WTC11 (cell line): Measurements from ENCODE around the gene SH3TC1. TPM values are rescaled to one million over a fixed set of nuclear protein-coding genes. Genes with fewer than 3 reads are reported as not detected.

ENCODE experiments used
- ATAC-seq: fragments of 200-7000 bp; cut with Tn5 transposase; 2 replicates; pipeline ENCODE4 v1.10.0; 2021; ENCODE audit warnings: mild to moderate bottlenecking, moderate library complexity
- CTCF ChIA-PET: fragments of 300-600 bp; sonication (Branson Sonifier 250); formaldehyde crosslinking; loops from one replicate; lab custom pipeline; 2021; ENCODE audit warnings: antibody characterized with exemption; lab: Charles Lee
- POLR2A ChIA-PET: fragments of 350-600 bp; sonication (Branson Sonifier 250); formaldehyde crosslinking; loops from one replicate; lab custom pipeline; 2021; ENCODE audit warnings: antibody characterized with exemption; lab: Charles Lee
- DNase-seq: peaks from one replicate; pipeline ENCODE4 v3.0.0; 2021; ENCODE audit warnings: low spot score
- H3K27ac Mint-ChIP-seq: 2 replicates; pipeline ENCODE4 v1.8.0; 2021; ENCODE audit warnings: mixed read lengths
- H3K27me3 Mint-ChIP-seq: 2 replicates; pipeline ENCODE4 v1.8.0; 2021; ENCODE audit warnings: low read depth, mild to moderate bottlenecking, moderate library complexity, mixed read lengths
- H3K36me3 Mint-ChIP-seq: 2 replicates; pipeline ENCODE4 v1.8.0; 2021; ENCODE audit warnings: mixed read lengths
- H3K4me1 Mint-ChIP-seq: 2 replicates; pipeline ENCODE4 v1.8.0; 2022; ENCODE audit warnings: mixed read lengths
- H3K4me3 Mint-ChIP-seq: 2 replicates; pipeline ENCODE4 v1.8.0; 2021; ENCODE audit warnings: mild to moderate bottlenecking, moderate library complexity, mixed read lengths
- H3K9me3 Mint-ChIP-seq: 2 replicates; pipeline ENCODE4 v1.8.0; 2021; ENCODE audit warnings: mixed read lengths
- EMX1 ChIP-seq: fragments of 250-450 bp; sonication (Bioruptor Pico); IDR thresholded peaks from 2 replicates; pipeline ENCODE4 v1.8.0; 2021; ENCODE audit warnings: mild to moderate bottlenecking
- GABPB1 ChIP-seq: sonication (generic); formaldehyde crosslinking; IDR thresholded peaks from 2 replicates; pipeline ENCODE4 v1.8.1; 2023; ENCODE audit warnings: mild to moderate bottlenecking, missing genetic modification reagents
- IRF2 ChIP-seq: sonication (generic); formaldehyde crosslinking; IDR thresholded peaks from 2 replicates; pipeline ENCODE4 v1.8.0; 2022; ENCODE audit warnings: low read depth, missing genetic modification reagents, borderline replicate concordance
- MYBL2 ChIP-seq: sonication (generic); formaldehyde crosslinking; IDR thresholded peaks from 2 replicates; pipeline ENCODE4 v1.8.1; 2023; ENCODE audit warnings: mild to moderate bottlenecking, moderate library complexity, missing genetic modification reagents
- SMAD3 ChIP-seq: sonication (generic); formaldehyde crosslinking; IDR thresholded peaks from 2 replicates; pipeline ENCODE4 v1.8.0; 2022; ENCODE audit warnings: missing genetic modification reagents, mild to moderate bottlenecking, borderline replicate concordance
- ZNF317 ChIP-seq: sonication (generic); formaldehyde crosslinking; IDR thresholded peaks from 2 replicates; pipeline ENCODE4 v1.8.1; 2023; ENCODE audit warnings: low read depth, mild to moderate bottlenecking, moderate library complexity, missing genetic modification reagents, borderline replicate concordance
- total RNA-seq: library from RNA; stranded (reverse); gene quantifications from 3 replicates; pipeline ENCODE4 v1.2.3, GENCODE V29; 2021
- TF ChIP-seq, protein P1 (sequence below): sonication (generic); formaldehyde crosslinking; IDR thresholded peaks from 2 replicates; pipeline ENCODE4 v1.8.1; 2023; ENCODE audit warnings: mild to moderate bottlenecking, missing genetic modification reagents
- TF ChIP-seq, protein P2 (sequence below): sonication (generic); formaldehyde crosslinking; IDR thresholded peaks from 2 replicates; pipeline ENCODE4 v1.8.1; 2023; ENCODE audit warnings: mild to moderate bottlenecking, missing genetic modification reagents, borderline replicate concordance
- TF ChIP-seq, protein P3 (sequence below): sonication (generic); formaldehyde crosslinking; IDR thresholded peaks from 2 replicates; pipeline ENCODE4 v1.8.1; 2023; ENCODE audit warnings: mild to moderate bottlenecking, missing genetic modification reagents, moderate library complexity
- TF ChIP-seq, protein P4 (sequence below): fragments of 250-450 bp; sonication (Bioruptor Pico); IDR thresholded peaks from 2 replicates; pipeline ENCODE4 v1.9.0; 2021; ENCODE audit warnings: mild to moderate bottlenecking
- TF ChIP-seq, protein P5 (sequence below): fragments of 250-450 bp; sonication (Bioruptor Pico); IDR thresholded peaks from 2 replicates; pipeline ENCODE4 v1.9.0; 2021; ENCODE audit warnings: mild to moderate bottlenecking, borderline replicate concordance

SH3TC1 gene
- total RNA-seq, 1 experiment from 2014 or later = 0.42 TPM

DNA sequence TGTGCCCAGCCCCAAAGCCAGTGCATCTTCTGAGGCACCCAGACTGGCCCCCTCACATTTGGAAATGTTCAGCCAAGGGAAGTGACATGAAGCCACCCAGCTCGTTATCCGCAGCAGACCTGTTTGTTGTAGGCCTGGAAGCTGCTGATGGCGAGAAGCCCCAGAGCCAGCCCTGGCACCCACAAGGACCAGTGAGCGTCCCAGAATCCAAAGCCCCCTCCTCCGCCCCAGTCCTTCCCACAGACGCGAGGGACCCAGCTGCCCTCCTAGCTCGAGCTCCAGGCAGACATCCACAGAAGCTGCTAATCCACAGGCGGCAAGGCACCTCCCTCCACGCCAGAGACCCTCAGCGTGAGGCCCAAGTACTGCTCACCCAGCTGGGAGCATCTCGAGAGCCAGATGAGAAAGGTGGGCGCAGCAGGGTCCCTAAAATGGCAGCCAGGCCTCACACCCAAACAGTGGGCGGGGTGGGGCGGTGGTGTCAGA is 47.9 kb upstream of the SH3TC1 start:
- Mint-ChIP-seq H3K27me3 (peaks cover under 1% of the 10 kb centered on the region), H3K4me3 (no peak overlapping the region), H3K9me3 (no peaks in the 10 kb centered on the region), H3K36me3 (no peaks in the 10 kb centered on the region), H3K27ac (no peak overlapping the region), H3K4me1 (peaks cover 11% of the 10 kb centered on the region)
- DNase-seq = no peak
- TF ChIP-seq, protein P1, sequence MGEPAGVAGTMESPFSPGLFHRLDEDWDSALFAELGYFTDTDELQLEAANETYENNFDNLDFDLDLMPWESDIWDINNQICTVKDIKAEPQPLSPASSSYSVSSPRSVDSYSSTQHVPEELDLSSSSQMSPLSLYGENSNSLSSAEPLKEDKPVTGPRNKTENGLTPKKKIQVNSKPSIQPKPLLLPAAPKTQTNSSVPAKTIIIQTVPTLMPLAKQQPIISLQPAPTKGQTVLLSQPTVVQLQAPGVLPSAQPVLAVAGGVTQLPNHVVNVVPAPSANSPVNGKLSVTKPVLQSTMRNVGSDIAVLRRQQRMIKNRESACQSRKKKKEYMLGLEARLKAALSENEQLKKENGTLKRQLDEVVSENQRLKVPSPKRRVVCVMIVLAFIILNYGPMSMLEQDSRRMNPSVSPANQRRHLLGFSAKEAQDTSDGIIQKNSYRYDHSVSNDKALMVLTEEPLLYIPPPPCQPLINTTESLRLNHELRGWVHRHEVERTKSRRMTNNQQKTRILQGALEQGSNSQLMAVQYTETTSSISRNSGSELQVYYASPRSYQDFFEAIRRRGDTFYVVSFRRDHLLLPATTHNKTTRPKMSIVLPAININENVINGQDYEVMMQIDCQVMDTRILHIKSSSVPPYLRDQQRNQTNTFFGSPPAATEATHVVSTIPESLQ = no peak
- no peak for TF ChIP-seq SMAD3 (CRISPR knock-in tag)
- TF ChIP-seq, protein P2, sequence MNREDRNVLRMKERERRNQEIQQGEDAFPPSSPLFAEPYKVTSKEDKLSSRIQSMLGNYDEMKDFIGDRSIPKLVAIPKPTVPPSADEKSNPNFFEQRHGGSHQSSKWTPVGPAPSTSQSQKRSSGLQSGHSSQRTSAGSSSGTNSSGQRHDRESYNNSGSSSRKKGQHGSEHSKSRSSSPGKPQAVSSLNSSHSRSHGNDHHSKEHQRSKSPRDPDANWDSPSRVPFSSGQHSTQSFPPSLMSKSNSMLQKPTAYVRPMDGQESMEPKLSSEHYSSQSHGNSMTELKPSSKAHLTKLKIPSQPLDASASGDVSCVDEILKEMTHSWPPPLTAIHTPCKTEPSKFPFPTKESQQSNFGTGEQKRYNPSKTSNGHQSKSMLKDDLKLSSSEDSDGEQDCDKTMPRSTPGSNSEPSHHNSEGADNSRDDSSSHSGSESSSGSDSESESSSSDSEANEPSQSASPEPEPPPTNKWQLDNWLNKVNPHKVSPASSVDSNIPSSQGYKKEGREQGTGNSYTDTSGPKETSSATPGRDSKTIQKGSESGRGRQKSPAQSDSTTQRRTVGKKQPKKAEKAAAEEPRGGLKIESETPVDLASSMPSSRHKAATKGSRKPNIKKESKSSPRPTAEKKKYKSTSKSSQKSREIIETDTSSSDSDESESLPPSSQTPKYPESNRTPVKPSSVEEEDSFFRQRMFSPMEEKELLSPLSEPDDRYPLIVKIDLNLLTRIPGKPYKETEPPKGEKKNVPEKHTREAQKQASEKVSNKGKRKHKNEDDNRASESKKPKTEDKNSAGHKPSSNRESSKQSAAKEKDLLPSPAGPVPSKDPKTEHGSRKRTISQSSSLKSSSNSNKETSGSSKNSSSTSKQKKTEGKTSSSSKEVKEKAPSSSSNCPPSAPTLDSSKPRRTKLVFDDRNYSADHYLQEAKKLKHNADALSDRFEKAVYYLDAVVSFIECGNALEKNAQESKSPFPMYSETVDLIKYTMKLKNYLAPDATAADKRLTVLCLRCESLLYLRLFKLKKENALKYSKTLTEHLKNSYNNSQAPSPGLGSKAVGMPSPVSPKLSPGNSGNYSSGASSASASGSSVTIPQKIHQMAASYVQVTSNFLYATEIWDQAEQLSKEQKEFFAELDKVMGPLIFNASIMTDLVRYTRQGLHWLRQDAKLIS (CRISPR knock-in tag) = no peak
- TF ChIP-seq GABPB1 = no peak
- TF ChIP-seq, protein P3, sequence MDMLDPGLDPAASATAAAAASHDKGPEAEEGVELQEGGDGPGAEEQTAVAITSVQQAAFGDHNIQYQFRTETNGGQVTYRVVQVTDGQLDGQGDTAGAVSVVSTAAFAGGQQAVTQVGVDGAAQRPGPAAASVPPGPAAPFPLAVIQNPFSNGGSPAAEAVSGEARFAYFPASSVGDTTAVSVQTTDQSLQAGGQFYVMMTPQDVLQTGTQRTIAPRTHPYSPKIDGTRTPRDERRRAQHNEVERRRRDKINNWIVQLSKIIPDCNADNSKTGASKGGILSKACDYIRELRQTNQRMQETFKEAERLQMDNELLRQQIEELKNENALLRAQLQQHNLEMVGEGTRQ (CRISPR knock-in tag) = no peak
- TF ChIP-seq, protein P4, sequence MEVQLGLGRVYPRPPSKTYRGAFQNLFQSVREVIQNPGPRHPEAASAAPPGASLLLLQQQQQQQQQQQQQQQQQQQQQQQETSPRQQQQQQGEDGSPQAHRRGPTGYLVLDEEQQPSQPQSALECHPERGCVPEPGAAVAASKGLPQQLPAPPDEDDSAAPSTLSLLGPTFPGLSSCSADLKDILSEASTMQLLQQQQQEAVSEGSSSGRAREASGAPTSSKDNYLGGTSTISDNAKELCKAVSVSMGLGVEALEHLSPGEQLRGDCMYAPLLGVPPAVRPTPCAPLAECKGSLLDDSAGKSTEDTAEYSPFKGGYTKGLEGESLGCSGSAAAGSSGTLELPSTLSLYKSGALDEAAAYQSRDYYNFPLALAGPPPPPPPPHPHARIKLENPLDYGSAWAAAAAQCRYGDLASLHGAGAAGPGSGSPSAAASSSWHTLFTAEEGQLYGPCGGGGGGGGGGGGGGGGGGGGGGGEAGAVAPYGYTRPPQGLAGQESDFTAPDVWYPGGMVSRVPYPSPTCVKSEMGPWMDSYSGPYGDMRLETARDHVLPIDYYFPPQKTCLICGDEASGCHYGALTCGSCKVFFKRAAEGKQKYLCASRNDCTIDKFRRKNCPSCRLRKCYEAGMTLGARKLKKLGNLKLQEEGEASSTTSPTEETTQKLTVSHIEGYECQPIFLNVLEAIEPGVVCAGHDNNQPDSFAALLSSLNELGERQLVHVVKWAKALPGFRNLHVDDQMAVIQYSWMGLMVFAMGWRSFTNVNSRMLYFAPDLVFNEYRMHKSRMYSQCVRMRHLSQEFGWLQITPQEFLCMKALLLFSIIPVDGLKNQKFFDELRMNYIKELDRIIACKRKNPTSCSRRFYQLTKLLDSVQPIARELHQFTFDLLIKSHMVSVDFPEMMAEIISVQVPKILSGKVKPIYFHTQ = no peak
- TF ChIP-seq IRF2 (CRISPR knock-in tag) = no peak
- TF ChIP-seq ZNF317 (CRISPR knock-in tag) = no peak
- TF ChIP-seq EMX1 = no peak
- TF ChIP-seq, protein P5, sequence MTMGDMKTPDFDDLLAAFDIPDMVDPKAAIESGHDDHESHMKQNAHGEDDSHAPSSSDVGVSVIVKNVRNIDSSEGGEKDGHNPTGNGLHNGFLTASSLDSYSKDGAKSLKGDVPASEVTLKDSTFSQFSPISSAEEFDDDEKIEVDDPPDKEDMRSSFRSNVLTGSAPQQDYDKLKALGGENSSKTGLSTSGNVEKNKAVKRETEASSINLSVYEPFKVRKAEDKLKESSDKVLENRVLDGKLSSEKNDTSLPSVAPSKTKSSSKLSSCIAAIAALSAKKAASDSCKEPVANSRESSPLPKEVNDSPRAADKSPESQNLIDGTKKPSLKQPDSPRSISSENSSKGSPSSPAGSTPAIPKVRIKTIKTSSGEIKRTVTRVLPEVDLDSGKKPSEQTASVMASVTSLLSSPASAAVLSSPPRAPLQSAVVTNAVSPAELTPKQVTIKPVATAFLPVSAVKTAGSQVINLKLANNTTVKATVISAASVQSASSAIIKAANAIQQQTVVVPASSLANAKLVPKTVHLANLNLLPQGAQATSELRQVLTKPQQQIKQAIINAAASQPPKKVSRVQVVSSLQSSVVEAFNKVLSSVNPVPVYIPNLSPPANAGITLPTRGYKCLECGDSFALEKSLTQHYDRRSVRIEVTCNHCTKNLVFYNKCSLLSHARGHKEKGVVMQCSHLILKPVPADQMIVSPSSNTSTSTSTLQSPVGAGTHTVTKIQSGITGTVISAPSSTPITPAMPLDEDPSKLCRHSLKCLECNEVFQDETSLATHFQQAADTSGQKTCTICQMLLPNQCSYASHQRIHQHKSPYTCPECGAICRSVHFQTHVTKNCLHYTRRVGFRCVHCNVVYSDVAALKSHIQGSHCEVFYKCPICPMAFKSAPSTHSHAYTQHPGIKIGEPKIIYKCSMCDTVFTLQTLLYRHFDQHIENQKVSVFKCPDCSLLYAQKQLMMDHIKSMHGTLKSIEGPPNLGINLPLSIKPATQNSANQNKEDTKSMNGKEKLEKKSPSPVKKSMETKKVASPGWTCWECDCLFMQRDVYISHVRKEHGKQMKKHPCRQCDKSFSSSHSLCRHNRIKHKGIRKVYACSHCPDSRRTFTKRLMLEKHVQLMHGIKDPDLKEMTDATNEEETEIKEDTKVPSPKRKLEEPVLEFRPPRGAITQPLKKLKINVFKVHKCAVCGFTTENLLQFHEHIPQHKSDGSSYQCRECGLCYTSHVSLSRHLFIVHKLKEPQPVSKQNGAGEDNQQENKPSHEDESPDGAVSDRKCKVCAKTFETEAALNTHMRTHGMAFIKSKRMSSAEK (CRISPR knock-in tag) = no peak
- no peak for TF ChIP-seq MYBL2 (CRISPR knock-in tag)
- no peak for ATAC-seq
- ChIA-PET CTCF (interaction anchor here (1.0 to 1.5 kb wide), 2 partner anchors 26 to 65 kb away, joined by 3 to 6 read pairs; no protein-coding TSS in a partner anchor), POLR2A (interaction anchor here (0.5 kb wide), 1 partner anchor 1067 kb away, joined by 6 read pairs; no protein-coding TSS in a partner anchor)
